HG03135 (cell line): ENCODE data around the gene KCTD5.
A peak's percentile ranks its signal among the peaks of the same experiment; 100 is the strongest.

Experiments
- ATAC-seq: cut with Tn5 transposase; IDR thresholded peaks from one replicate; pipeline ENCODE4 v1.9.1; 2021; ENCODE audit warnings: mild to moderate bottlenecking, moderate library complexity; ENCODE audit not compliant: unreplicated experiment

KCTD5 gene

GRCh38 chr16:2708955-2709587, 26.7 kb downstream of the KCTD5 start:
- no peak for ATAC-seq

DNA sequence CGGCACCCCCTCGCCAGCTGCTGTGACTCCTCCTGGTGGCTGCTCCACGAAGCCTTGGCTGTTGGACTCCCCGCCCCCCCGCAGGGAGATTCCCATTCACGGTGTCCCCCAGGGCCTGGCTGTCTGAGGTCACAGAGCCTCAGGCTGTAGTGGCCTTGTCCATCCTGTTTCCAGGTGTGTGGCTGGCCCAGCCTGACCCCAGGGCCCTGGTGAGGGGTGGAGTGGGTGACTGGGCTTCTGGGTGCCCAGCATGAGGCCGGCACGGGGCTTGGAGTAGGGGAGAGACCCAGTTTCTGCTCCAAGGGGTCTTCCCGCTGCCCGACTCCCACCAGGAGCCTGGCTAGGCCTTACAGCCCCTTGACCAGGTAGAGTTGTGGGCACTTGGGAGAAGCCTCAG, 27.3 kb downstream of the KCTD5 start:
- ATAC-seq: no peak

DNA sequence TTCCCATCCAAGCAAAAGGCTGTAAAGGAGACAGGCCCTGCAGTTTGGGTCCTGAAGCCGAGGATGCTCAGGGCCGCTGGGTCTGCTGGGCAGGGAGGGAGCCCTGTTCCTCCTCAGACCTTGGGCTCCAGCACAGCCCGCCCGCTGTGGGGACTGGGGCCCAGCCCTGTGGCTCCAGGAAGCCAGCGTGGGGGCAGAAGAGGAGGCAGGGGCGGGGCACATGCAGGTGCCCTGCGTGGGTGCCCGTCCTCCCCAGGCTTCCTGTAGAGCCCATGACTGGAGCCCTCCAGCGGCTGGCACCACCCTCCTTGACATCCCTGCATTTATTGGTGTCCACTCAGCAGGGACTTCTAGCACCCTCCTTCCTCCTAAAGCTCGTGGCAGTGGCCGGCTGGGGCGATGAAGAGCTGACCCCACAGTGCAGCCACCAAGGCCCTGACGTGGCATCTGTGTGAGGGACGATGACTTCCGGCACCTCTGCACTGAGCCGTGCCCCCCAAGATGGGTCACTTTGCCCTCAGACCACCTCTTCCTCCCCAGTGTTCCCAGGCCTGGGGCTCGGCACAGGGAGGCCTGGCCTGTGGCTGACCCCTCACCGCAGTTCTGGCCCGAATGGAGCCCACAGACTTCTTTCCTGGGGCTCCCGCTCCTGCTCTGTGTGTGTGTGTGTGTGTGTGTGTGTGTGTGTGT, 27.8 kb downstream of the KCTD5 start:
- ATAC-seq: no peak

- no peak for ATAC-seq
Measured at GRCh38 chr16:2710711-2711231, 28.4 kb downstream of the KCTD5 start.

GRCh38 chr16:2711370-2712062, 29.2 kb downstream of the KCTD5 start:
- no peak for ATAC-seq

- no peak for ATAC-seq
Measured at GRCh38 chr16:2712063-2712441, 29.7 kb downstream of the KCTD5 start.

DNA sequence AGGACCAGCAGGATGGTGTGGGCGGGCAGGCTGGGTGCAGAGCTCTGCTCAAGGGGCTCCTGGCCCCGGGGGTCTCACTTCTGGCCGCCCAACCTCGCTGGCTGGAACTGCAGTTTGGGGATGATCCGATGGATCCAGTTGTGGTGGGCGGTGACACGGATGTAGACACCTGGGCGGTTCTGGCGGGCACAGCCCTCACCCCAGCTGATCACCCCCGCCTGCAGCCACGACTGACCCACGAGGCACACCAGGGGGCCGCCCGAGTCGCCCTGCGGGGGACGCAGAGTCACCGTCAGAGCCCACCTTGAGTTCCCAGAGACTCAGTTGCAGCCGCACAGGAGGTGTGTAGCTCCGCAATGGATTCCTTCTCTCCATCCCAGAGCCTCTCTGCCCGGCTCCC, 30.2 kb downstream of the KCTD5 start:
- ATAC-seq: no peak

- no peak for ATAC-seq
Measured at GRCh38 chr16:2713523-2713922, 31.2 kb downstream of the KCTD5 start.

- no peak for ATAC-seq
Measured at GRCh38 chr16:2713985-2714774, 31.9 kb downstream of the KCTD5 start.

DNA sequence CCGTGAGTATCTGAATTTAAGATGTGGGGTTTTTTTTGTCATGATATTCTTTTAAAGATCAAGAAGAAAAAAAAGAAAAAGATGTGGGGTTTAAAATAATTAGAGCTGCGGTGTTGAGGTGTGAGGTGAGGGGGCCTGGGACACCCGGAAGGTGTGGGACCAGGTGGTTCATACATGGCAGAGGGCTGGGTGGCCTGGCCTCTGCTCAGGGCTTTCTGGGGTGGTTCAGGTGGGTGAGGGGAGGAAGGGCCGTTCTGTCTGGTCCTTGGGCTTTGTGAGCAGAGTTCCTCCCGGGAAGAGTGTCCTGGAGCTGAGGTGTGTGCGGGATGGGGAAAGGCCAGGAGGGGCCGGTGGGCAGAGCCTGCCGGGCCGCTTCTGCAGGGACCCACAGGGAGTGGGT, 32.7 kb downstream of the KCTD5 start:
- no peak for ATAC-seq

- no peak for ATAC-seq
Measured at GRCh38 chr16:2715519-2715918, 33.2 kb downstream of the KCTD5 start.

DNA sequence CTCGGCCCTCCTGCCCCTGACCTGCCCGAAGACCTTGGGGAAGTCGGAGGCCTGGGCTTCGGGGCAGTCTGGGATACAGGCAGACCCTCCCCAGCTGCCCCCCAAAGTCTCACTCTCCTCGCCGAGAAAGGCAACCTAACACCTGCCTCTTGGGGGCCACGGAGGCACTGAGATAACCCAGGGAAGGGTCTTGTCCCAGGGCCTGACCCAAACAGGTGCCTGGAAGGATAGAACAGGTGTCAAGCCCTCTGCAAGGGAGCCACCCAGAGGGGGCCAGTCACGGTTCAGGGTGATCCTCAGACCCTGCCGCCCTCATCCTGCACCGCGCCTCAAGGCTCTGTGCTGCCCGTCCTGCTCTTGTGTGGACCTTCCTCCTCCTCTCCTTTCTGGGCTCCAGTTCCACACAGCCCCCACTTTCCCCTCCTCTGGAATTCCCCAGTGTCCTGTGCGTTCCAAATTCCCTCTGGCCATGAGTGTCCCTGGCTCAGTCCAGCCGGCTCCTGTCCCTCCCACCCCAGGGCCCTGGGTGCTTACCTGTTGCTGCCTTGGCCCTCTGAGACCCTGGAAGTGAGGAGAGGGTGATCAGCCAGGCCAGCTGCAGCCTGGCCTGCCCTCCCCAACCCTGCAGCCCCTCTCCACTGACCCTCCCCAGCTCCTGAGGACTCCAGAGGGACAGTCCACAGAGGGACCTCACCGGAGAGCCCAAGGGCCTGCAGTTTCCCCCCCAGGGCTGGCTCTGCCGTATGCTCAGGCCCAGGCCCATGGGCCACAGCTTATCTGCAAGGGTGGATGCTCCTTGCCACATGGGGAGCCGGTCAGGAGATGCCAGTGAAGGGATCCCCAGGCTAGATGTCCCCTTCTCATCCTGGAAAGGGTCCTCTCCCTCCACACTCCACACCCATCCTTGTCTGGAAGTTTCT, 33.9 kb downstream of the KCTD5 start:
- no peak for ATAC-seq

GRCh38 chr16:2716948-2717347, 34.6 kb downstream of the KCTD5 start:
- ATAC-seq: no peak

DNA sequence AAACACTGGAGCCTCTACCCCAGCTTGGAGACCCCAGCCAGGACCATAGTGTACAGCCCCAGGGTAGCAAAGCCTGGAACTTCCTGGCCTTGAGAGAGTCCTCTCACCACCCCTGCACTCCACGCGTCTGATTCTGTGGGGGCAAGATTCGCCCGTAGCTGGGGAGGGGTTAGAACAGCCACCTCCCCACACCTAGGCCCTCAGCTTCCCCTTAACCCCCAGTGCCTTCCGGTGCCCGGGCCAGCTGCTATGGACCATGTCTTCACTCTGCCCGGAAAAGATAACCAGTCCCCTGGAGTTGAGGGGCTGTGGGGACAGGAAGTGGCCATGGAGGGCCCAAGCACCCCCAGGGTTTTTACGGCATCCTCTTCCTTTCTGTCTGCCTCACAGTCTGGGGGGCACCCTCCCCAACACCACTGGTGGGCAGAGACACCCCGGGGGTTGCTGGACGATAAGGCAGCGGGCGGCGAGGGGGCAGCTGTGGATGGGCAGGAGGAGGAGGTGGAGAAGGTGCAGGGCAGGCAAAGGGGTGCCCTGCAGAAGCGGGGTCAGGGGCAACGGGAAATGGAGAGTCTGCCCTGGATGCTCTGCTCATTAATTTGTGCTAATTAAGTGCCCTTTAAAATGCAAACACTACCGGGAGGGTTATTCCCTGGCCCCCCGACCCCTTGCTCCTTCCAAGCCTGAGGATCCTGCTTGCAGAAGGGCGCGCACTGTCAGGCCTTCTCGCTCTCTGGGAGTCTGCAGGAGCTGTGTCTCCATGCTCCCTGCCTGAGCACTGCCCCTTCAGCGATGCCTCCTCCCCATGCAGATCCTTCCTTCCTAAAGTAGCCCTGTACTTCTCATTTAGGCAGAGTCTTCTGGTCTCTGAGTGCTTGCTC, 35.3 kb downstream of the KCTD5 start:
- no peak for ATAC-seq

DNA sequence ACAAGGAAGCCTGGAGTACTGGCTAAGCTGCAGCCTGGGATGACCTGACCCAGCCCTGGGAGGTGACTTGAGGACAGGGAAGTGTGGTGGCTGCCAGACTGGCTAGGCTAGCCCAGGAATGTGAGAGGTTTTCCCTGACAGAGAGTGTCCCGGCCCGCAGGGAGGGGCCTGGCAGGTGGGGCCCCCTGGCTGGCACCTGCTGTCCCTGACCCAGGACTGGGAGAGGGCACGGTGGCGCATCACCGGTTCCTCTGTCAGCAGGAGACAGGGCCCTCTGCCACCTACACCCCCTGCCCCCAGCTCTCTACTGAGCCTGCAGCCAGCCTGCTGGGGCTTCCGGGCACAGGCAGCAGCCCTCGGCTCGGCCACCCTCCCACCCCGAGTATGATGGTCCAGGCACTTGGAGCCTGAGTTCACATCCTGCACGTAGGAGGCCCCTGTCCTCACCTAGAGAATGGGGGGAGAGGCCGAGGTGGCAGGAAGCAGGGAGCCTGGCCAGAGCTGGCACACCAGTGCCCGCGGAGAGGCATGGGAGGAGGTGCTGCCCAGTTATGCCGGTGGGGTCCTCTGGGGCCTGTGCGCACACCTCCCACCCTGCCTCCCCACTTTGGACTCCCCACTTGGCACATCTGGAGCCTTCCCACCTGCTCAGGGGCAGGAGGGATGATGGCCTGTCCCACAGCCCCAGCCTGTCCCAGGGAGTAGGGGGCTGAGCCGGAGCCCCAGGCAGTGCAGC, 37.2 kb downstream of the KCTD5 start:
- no peak for ATAC-seq

GRCh38 chr16:2720064-2720457, 37.7 kb downstream of the KCTD5 start, which contains the start of gene PRSS27:
Gene PRSS27 (minus strand): TSS chr16:2720224. CDS start chr16:2720160, 64 bp downstream.
- ATAC-seq: no peak

DNA sequence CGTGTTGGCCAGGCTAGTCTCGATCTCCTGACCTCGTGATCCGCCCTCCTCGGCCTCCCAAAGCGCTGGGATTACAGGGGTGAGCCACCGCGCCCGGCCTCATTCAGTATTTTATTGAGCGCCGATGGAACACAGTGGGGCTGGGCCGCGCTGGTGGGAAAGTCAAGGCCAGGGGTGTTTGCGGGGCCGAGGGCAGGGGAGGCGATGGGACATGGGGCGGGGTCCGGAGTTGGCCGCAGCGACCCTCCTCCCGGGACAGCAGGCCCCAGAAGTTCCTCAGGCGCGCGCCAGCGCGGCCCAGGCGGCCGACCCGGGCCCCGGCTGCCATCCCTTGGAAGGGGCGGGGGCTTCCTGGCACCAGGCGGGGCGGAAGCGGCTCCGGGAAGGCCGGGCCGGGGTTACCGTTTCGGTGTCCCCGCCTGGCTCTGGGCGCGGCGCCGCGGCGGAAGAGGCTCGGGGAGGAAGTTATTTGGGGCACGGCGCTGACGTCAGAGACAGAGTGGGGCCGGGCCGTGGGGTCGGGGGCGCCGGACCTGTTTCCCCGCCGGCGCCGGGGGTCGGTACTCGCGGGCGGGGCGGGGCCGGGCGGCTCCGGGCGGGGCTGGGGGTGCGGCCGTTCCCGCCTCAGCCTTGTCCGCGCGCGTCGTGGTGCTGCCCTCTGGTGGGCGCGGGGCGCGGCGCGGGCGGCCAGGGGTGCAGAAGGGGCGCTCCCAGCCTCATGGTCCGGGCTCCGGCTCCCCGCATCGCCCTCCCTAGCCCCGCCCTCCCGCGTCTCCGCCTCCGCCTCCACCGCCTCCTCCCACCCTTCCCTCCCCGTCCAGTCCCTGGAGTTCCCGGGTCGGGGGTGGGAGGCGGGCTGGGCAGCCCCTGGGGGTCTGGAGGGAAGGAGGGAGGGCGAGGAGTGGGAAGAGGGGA, 38.7 kb downstream of the KCTD5 start:
- peak; percentile 74 for ATAC-seq
